CD4-positive, alpha-beta T cell (primary cell): ENCODE results near the gene ZBTB20. TPM values are rescaled to one million over a fixed set of nuclear protein-coding genes. Genes with fewer than 3 reads are reported as not detected.

ENCODE experiments used
- ATAC-seq: fragments of 200-7000 bp; cut with Tn5 transposase; one replicate; pipeline ENCODE4 v1.10.0; 2022; ENCODE audit warnings: mild to moderate bottlenecking; ENCODE audit not compliant: poor library complexity
- CTCF ChIA-PET: fragments of 350-600 bp; sonication (Branson Sonifier 250); formaldehyde crosslinking; loops from one replicate; lab custom pipeline; 2021; ENCODE audit warnings: antibody characterized with exemption, inconsistent platforms; lab: Charles Lee
- POLR2A ChIA-PET: fragments of 350-600 bp; sonication (Branson Sonifier 250); formaldehyde crosslinking; loops from one replicate; lab custom pipeline; 2021; ENCODE audit warnings: antibody characterized with exemption, inconsistent platforms; lab: Charles Lee
- DNase-seq, 14 experiments: peaks; one replicate each; pipeline ENCODE4 v3.0.0-alpha.2; 2013 to 2020; ENCODE audit warnings: mixed read lengths in 2 of 14
- H3K27ac ChIP-seq, 2 donors: one replicate each; pipeline versions ENCODE4 v1.5.1 to v1.7.0; 2013; ENCODE audit warnings: low read length in 2 of 2, low read depth in 1 of 2, mild to moderate bottlenecking in 1 of 2
- H3K27me3 ChIP-seq, 2 experiments: 1 replicate in 1 of 2; 2 replicates in 1 of 2; pipeline versions ENCODE4 v1.6.1 to v1.7.0; 2013; ENCODE audit warnings: low read length in 2 of 2, control low read depth in 1 of 2, mild to moderate bottlenecking in 1 of 2, moderate library complexity in 1 of 2; ENCODE audit not compliant: insufficient read depth in 2 of 2, control insufficient read depth in 1 of 2
- H3K36me3 ChIP-seq: one replicate; pipeline ENCODE4 v1.6.1; 2013; ENCODE audit warnings: low read length, control low read depth; ENCODE audit not compliant: insufficient read depth
- H3K4me1 ChIP-seq: one replicate; pipeline ENCODE4 v1.6.1; 2013; ENCODE audit warnings: low read length, control low read depth; ENCODE audit not compliant: insufficient read depth
- H3K4me3 ChIP-seq: one replicate; pipeline ENCODE4 v1.5.1; 2013; ENCODE audit warnings: mild to moderate bottlenecking, low read length, moderate library complexity
- H3K9me3 ChIP-seq, 2 experiments: 1 replicate in 1 of 2; 2 replicates in 1 of 2; pipeline versions ENCODE4 v1.6.1 to v1.7.0; 2013; ENCODE audit warnings: low read length in 2 of 2, mild to moderate bottlenecking in 2 of 2, control low read depth in 1 of 2, moderate library complexity in 1 of 2; ENCODE audit not compliant: control insufficient read depth in 1 of 2, insufficient read depth in 1 of 2
- H3K27ac Mint-ChIP-seq: one replicate; pipeline ENCODE4 v1.8.0; 2020; ENCODE audit warnings: mixed read lengths
- H3K27me3 Mint-ChIP-seq: one replicate; pipeline ENCODE4 v1.8.0; 2021; ENCODE audit warnings: mixed read lengths
- H3K36me3 Mint-ChIP-seq: one replicate; pipeline ENCODE4 v1.8.0; 2021; ENCODE audit warnings: low read depth, mixed read lengths
- H3K4me1 Mint-ChIP-seq: one replicate; pipeline ENCODE4 v1.8.0; 2021; ENCODE audit warnings: low read depth, mixed read lengths
- H3K4me3 Mint-ChIP-seq: one replicate; pipeline ENCODE4 v1.8.0; 2020; ENCODE audit warnings: mild to moderate bottlenecking, mixed read lengths
- H3K9me3 Mint-ChIP-seq: one replicate; pipeline ENCODE4 v1.8.0; 2020; ENCODE audit warnings: mixed read lengths
- CTCF ChIP-seq: fragments of 200-600 bp; IDR thresholded peaks from one replicate; pipeline ENCODE4 v1.8.0; 2022; ENCODE audit warnings: antibody characterized with exemption, mild to moderate bottlenecking
- intact Hi-C, 2 experiments: fragments of 100-400 bp; cut with DNase I in 1 of 2; cut with micrococcal nuclease in 1 of 2; formaldehyde crosslinking; loops; one replicate each; pipeline versions ENCODE4 v1.15.1 to v1.9.0; 2023 to 2025; cut with DNase I, micrococcal nuclease
- total RNA-seq, 174 experiments: library from RNA in 2 of 174; stranded (reverse) in 2 of 174; gene quantifications; one replicate each; pipeline ENCODE4 v1.2.3 and lab custom pipeline; 2021 to 2026

The ZBTB20 gene
- total RNA-seq, 2 experiments from 2014 or later, result 41.6 to 47.4 TPM

- H3K9me3 Mint-ChIP-seq, result no peaks in the 10 kb centered on the region
- Histone ChIP-seq H3K4me1 (no peaks in the 10 kb centered on the region), H3K27me3 (no peaks in the 10 kb centered on the region), H3K9me3 (no peaks in the 10 kb centered on the region), H3K4me3 (no peak overlapping the region), H3K27ac (no peak overlapping the region), H3K36me3 (no peaks in the 10 kb centered on the region)
- peaks cover 6% of the 10 kb centered on the region for H3K4me1 Mint-ChIP-seq
- ChIA-PET CTCF (interaction anchor here (0.9 kb wide), 1 partner anchor 130 kb away, joined by 3 read pairs; no protein-coding TSS in a partner anchor), POLR2A (no interaction called here)
- no peak overlapping the region for H3K27ac Mint-ChIP-seq
- ATAC-seq (no peak), DNase-seq (no peak)
- TF ChIP-seq CTCF, result no peak
- H3K27me3 Mint-ChIP-seq, result no peaks in the 10 kb centered on the region
- intact Hi-C loops, result no loop called here
- no peaks in the 10 kb centered on the region for H3K36me3 Mint-ChIP-seq
- no peak overlapping the region for H3K4me3 Mint-ChIP-seq
Observed at GRCh38 chr3:114421204-114421603, 725.9 kb downstream of the ZBTB20 start.

- no peak overlapping the region for H3K4me3 Mint-ChIP-seq
- CTCF ChIA-PET, result interaction anchor here (1.0 to 2.9 kb wide), 2 partner anchors 129 to 684 kb away, joined by 3 to 23 read pairs; no protein-coding TSS in a partner anchor
- no peaks in the 10 kb centered on the region for H3K9me3 Mint-ChIP-seq
- no peak overlapping the region for H3K27ac Mint-ChIP-seq
- peaks cover 6% of the 10 kb centered on the region for H3K4me1 Mint-ChIP-seq
- Histone ChIP-seq H3K9me3 (no peaks in the 10 kb centered on the region), H3K36me3 (no peaks in the 10 kb centered on the region), H3K4me3 (no peak overlapping the region), H3K27me3 (no peaks in the 10 kb centered on the region), H3K27ac (no peak overlapping the region), H3K4me1 (no peaks in the 10 kb centered on the region)
- TF ChIP-seq CTCF, result no peak
- intact Hi-C loops, result no loop called here
- POLR2A ChIA-PET, result no interaction called here
- no peaks in the 10 kb centered on the region for H3K36me3 Mint-ChIP-seq
- no peak for ATAC-seq
- no peak for DNase-seq
- H3K27me3 Mint-ChIP-seq, result no peaks in the 10 kb centered on the region
Observed at GRCh38 chr3:114420072-114420471, 727.0 kb downstream of the ZBTB20 start.

GRCh38 chr3:114418724-114419543 is 728.2 kb downstream of the ZBTB20 start:
- Mint-ChIP-seq H3K9me3 (no peaks in the 10 kb centered on the region), H3K36me3 (no peaks in the 10 kb centered on the region), H3K4me1 (peaks cover 6% of the 10 kb centered on the region), H3K27ac (no peak overlapping the region), H3K27me3 (no peaks in the 10 kb centered on the region), H3K4me3 (no peak overlapping the region)
- no peaks in the 10 kb centered on the region for H3K9me3 ChIP-seq
- H3K27me3 ChIP-seq, result no peaks in the 10 kb centered on the region
- no peaks in the 10 kb centered on the region for H3K4me1 ChIP-seq
- intact Hi-C loops, result loop anchor here (1.0 to 5.0 kb wide), 8 partner anchors 34 to 683 kb away; partner anchors contain the start of gene GRAMD1C (in 1 of the 2)
- POLR2A ChIA-PET, result interaction anchor here (0.7 to 1.6 kb wide), 8 partner anchors 35 to 267 kb away, joined by 3 to 6 read pairs (median 4); no protein-coding TSS in a partner anchor
- H3K4me3 ChIP-seq, result no peak overlapping the region
- CTCF ChIA-PET, result interaction anchor here (0.6 to 2.9 kb wide), 25 partner anchors 9 to 1398 kb away, joined by 3 to 23 read pairs (median 5); partner anchors contain the start of gene TIGIT
- DNase-seq, result peak in 4 of 14 experiments; percentile 6 to 79 (median 78)
- ATAC-seq, result peak; percentile 92
- peak; percentile 86 for TF ChIP-seq CTCF
- no peaks in the 10 kb centered on the region for H3K36me3 ChIP-seq
- no peak overlapping the region for H3K27ac ChIP-seq
